A673 (cell line): Measurements from ENCODE around the gene HFM1. TPM values are rescaled to one million over a fixed set of nuclear protein-coding genes. Genes with fewer than 3 reads are reported as not detected.
A peak's percentile ranks its signal among the peaks of the same experiment; 100 is the strongest.
"Not testable (repeated sequence)": the region's sequence is repeated elsewhere in the genome, so short reads cannot be mapped to it uniquely, and the experiment has no call there.

Source experiments
- BruUV-seq: library from RNA; stranded (reverse); fragments of 400-500 nt; replicated peaks from 2 replicates; lab custom pipeline; 2021; lab: Mats Ljungman, UMichigan
- CTCF ChIA-PET: fragments of 300-600 bp; sonication (Branson Sonifier 250); formaldehyde crosslinking; loops from one replicate; lab custom pipeline; 2022; ENCODE audit warnings: antibody characterized with exemption; lab: Charles Lee
- POLR2A ChIA-PET: fragments of 300-600 bp; sonication (Branson Sonifier 250); formaldehyde crosslinking; loops from one replicate; lab custom pipeline; 2022; ENCODE audit warnings: antibody characterized with exemption; ENCODE audit not compliant: low non-redundant PET; lab: Charles Lee
- DNase-seq: peaks from one replicate; pipeline ENCODE4 v3.0.0-alpha.2; 2015; ENCODE audit warnings: low spot score
- H3K27ac ChIP-seq: fragments of 200-600 bp; sonication (generic); 2 replicates; pipeline ENCODE4 v1.5.1; 2016; ENCODE audit warnings: mixed run types, low read depth, mild to moderate bottlenecking, mixed read lengths, antibody characterized with exemption, low read length; ENCODE audit not compliant: poor library complexity, severe bottlenecking
- H3K27me3 ChIP-seq: fragments of 200-600 bp; sonication (generic); replicated peaks from 2 replicates; pipeline ENCODE4 v1.6.1; 2017; ENCODE audit warnings: mixed run types, low read depth, mild to moderate bottlenecking, mixed read lengths, antibody characterized with exemption, low read length; ENCODE audit not compliant: insufficient read depth, poor library complexity
- H3K36me3 ChIP-seq: fragments of 200-600 bp; sonication (generic); 2 replicates; pipeline ENCODE4 v1.6.1; 2016; ENCODE audit warnings: mixed run types, mild to moderate bottlenecking, mixed read lengths, antibody characterized with exemption, low read length; ENCODE audit not compliant: insufficient read depth, poor library complexity, severe bottlenecking
- H3K4me1 ChIP-seq: fragments of 200-600 bp; sonication (generic); 2 replicates; pipeline ENCODE4 v1.6.1; 2017; ENCODE audit warnings: mixed run types, mild to moderate bottlenecking, mixed read lengths, antibody characterized with exemption, low read length; ENCODE audit not compliant: insufficient read depth, poor library complexity, severe bottlenecking
- H3K4me3 ChIP-seq: fragments of 200-600 bp; sonication (generic); 2 replicates; pipeline ENCODE4 v1.5.1; 2016; ENCODE audit warnings: low read depth, mixed run types, mild to moderate bottlenecking, mixed read lengths, low read length; ENCODE audit not compliant: poor library complexity, severe bottlenecking
- H3K9me3 ChIP-seq: fragments of 200-600 bp; sonication (generic); 2 replicates; pipeline ENCODE4 v1.6.1; 2016; ENCODE audit warnings: mixed run types, low read depth, mild to moderate bottlenecking, mixed read lengths, antibody characterized with exemption, low read length; ENCODE audit not compliant: poor library complexity, severe bottlenecking
- CTCF ChIP-seq: fragments of 300-800, 200-600 bp; sonication (generic); conservative IDR thresholded peaks from 2 replicates; pipeline ENCODE4 v1.5.1; 2017; ENCODE audit warnings: low read depth, mild to moderate bottlenecking, antibody characterized with exemption, low read length, moderate library complexity, mixed read lengths
- EZH2 ChIP-seq: fragments of 200-600 bp; sonication (generic); IDR thresholded peaks from 2 replicates; pipeline ENCODE4 v1.6.1; 2017; ENCODE audit warnings: borderline replicate concordance, low read depth, mild to moderate bottlenecking, mixed read lengths, antibody characterized with exemption, low read length; ENCODE audit not compliant: poor library complexity, severe bottlenecking
- intact Hi-C: fragments of 100-400 bp; cut with micrococcal nuclease; formaldehyde crosslinking; loops from one replicate; pipeline ENCODE4 v1.10.0; 2022; ENCODE audit not compliant: unreplicated experiment
- total RNA-seq: library from RNA; stranded (reverse); gene quantifications from 2 replicates; pipeline ENCODE4 v1.2.3, GENCODE V29; 2021

The HFM1 gene
- total RNA-seq, 1 experiment from 2014 or later: 0.69 TPM

DNA sequence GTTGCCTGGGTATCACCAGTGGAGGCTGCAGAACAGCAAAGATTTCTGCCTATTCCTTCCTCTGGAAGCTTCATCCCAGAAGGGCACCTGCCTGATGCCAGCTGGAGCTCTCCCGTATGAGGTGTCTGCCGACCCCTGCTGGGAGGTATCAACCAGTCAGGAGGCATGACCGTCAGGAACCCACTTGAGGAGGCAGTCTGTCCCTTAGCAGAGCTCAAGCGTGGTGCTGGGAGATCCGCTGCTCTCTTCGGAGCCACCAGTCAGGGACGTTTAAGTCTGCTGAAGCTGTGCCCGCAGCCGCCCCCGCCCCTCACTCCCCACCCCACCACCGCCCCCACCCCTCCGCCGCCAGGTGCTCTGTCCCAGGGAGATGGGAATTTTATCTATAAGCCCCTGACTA, 23.1 kb upstream of the HFM1 start:
- Histone ChIP-seq H3K4me1 (no peaks in the 10 kb centered on the region), H3K9me3 (no peaks in the 10 kb centered on the region), H3K27me3 (no peaks in the 10 kb centered on the region), H3K36me3 (no peaks in the 10 kb centered on the region), H3K27ac (no peak overlapping the region), H3K4me3 (no peak overlapping the region)
- CTCF ChIA-PET: no interaction called here
- no TSS peak for BruUV-seq
- TF ChIP-seq CTCF: no peak
- no peak for TF ChIP-seq EZH2
- POLR2A ChIA-PET: no interaction called here
- intact Hi-C loops: no loop called here
- DNase-seq: no peak

DNA sequence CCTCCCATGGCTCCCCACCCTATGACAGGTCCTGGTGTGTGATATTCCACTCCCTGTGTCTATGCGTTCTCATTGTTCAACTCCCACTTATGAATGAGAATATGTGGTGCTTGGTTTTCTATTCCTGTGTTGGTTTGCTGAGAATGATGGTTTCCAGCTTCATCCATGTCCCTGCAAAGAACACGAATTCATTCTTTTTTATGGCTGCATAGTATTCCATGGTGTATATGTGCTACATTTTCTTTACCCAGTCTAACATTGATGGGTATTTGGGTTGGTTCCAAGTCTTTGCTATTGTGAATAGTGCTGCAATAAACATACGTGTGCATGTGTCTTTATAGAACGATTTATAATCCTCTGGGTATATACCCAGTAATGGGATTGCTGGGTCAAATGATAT, 17.9 kb upstream of the HFM1 start:
- H3K4me3 ChIP-seq, H3K27ac ChIP-seq, CTCF ChIA-PET, POLR2A ChIA-PET, H3K4me1 ChIP-seq, intact Hi-C loops, H3K36me3 ChIP-seq, H3K27me3 ChIP-seq, H3K9me3 ChIP-seq, DNase-seq, BruUV-seq: not testable (repeated sequence)

- no peaks in the 10 kb centered on the region for H3K36me3 ChIP-seq
- no peak for DNase-seq
- TF ChIP-seq EZH2: no peak
- POLR2A ChIA-PET: interaction anchor here (0.7 kb wide), 1 partner anchor 1435 kb away, joined by 3 read pairs; no protein-coding TSS in a partner anchor
- H3K4me3 ChIP-seq: no peak overlapping the region
- no peaks in the 10 kb centered on the region for H3K9me3 ChIP-seq
- intact Hi-C loops: no loop called here
- no peaks in the 10 kb centered on the region for H3K27me3 ChIP-seq
- no TSS peak for BruUV-seq
- CTCF ChIA-PET: no interaction called here
- H3K27ac ChIP-seq: no peak overlapping the region
- no peaks in the 10 kb centered on the region for H3K4me1 ChIP-seq
Observed at GRCh38 chr1:91412371-91412770, 7.7 kb upstream of the HFM1 start.

- TF ChIP-seq CTCF: peak; percentile 65
- TF ChIP-seq EZH2: no peak
- ChIA-PET POLR2A (interaction anchor here (0.6 kb wide), 1 partner anchor 480 kb away, joined by 4 read pairs; no protein-coding TSS in a partner anchor), CTCF (interaction anchor here (0.6 to 0.7 kb wide), 2 partner anchors 520 to 884 kb away, joined by 3 read pairs; no protein-coding TSS in a partner anchor)
- no TSS peak for BruUV-seq
- intact Hi-C loops: loop anchor here (5.0 kb wide), 1 partner anchor 520 kb away; no protein-coding TSS in a partner anchor
- peak; percentile 38 for DNase-seq
- Histone ChIP-seq H3K27ac (no peak overlapping the region), H3K27me3 (no peaks in the 10 kb centered on the region), H3K36me3 (no peaks in the 10 kb centered on the region), H3K4me1 (peaks cover 6% of the 10 kb centered on the region), H3K9me3 (no peaks in the 10 kb centered on the region), H3K4me3 (no peak overlapping the region)
Observed at GRCh38 chr1:91406773-91407389, 2.2 kb upstream of the HFM1 start.
